ENCODE data around the gene COMMD8. TPM values are rescaled to one million over a fixed set of nuclear protein-coding genes. Genes with fewer than 3 reads are reported as not detected.
"Not testable (repeated sequence)": the region's sequence is repeated elsewhere in the genome, so short reads cannot be mapped to it uniquely, and the experiment has no call there.

The COMMD8 gene
- total RNA-seq, 2 experiments from 2014 or later: 30.2 to 30.4 TPM

DNA sequence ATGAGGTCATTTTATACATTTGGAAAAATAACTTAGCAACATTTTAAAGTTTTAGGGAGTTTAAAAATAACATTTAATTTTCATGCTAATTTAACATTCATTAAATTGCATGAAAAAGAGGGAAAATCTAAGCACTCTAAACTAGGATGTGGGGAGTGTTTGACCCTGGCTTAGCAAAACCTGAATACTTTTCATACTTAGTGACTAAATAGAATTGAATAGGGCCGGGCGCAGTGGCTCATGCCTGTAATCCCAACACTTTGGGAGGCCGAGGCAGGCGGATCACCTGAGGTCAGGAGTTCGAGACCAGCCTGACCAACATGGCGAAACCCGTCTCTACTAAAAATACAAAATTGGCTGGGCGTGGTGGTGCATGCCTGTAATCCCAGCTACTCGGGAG, 23.2 kb upstream of the COMMD8 start:
- ATAC-seq; H3K36me3 Mint-ChIP-seq (ENCODE audit: low read depth); CTCF ChIA-PET; H3K9me3 Mint-ChIP-seq (ENCODE audit: insufficient read depth); DNase-seq; H3K27ac Mint-ChIP-seq; H3K27me3 Mint-ChIP-seq (ENCODE audit: low read depth); POLR2A ChIA-PET: not testable (repeated sequence)
- Mint-ChIP-seq H3K4me1 (ENCODE audit: low read depth) (peaks cover 27% of the 10 kb centered on the region), H3K4me3 (peak overlapping the region; percentile 90)

DNA sequence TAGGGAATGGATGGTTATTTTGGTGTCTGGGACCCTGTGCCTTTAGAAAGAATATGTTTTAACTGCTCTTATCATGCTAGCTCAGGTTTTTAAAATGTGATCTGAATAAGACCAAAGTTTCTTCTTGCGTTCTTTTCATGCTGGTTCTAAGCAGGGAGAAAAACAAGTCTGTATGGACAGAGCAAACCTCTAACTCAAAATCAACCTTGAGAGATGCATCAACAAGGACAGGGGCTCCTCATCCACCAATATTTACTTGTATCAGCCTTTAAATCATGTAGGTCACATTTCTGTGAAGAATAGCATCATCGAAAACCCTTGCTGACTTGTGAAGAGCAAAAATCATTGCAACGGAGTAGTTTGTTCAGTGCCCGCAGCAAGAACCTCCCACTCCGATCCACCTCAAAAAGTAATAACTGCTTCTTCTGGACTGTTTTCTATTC, 22.8 kb upstream of the COMMD8 start:
- Mint-ChIP-seq H3K4me3 (peak overlapping the region; percentile 90), H3K36me3 (ENCODE audit: low read depth) (peaks cover 3% of the 10 kb centered on the region), H3K9me3 (ENCODE audit: insufficient read depth) (no peaks in the 10 kb centered on the region), H3K4me1 (ENCODE audit: low read depth) (peaks cover 27% of the 10 kb centered on the region), H3K27ac (peak overlapping the region; percentile 93), H3K27me3 (ENCODE audit: low read depth) (peaks cover 5% of the 10 kb centered on the region)
- DNase-seq: no peak
- ATAC-seq: no peak
- CTCF ChIA-PET: interaction anchor here (2.6 kb wide), 1 partner anchor 45 kb away, joined by 9 read pairs; no protein-coding TSS in a partner anchor
- POLR2A ChIA-PET: no interaction called here

DNA sequence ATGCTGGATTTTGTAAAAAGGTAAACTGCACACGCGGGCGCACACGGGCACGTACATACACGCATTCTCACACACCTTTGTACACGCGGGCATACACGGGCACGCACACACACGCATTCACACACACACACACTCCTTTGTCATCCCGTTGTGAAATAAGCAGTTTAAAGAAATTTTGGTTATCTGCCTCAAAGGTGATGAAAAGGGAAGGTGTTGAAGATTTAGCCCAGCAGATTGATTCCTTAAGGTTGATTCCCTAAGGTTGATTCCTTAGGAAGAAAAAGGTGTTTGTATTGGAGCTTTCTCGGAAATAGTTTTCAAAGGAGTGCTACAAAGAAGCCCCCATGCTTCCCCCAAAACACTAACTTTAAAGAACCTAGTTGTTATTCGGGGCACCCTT, 22.3 kb upstream of the COMMD8 start:
- ChIA-PET CTCF (interaction anchor here (1.2 to 2.6 kb wide), 4 partner anchors 46 to 475 kb away, joined by 3 to 15 read pairs (median 6); no protein-coding TSS in a partner anchor), POLR2A (interaction anchor here (0.6 to 1.1 kb wide), 2 partner anchors 23 to 27 kb away, joined by 3 to 6 read pairs; partner anchors contain the start of gene COMMD8)
- H3K27me3 Mint-ChIP-seq (ENCODE audit: low read depth): peaks cover 5% of the 10 kb centered on the region
- ATAC-seq: no peak
- H3K9me3 Mint-ChIP-seq (ENCODE audit: insufficient read depth): no peaks in the 10 kb centered on the region
- no peak for DNase-seq
- no peaks in the 10 kb centered on the region for H3K36me3 Mint-ChIP-seq (ENCODE audit: low read depth)
- H3K4me1 Mint-ChIP-seq (ENCODE audit: low read depth): peaks cover 27% of the 10 kb centered on the region
- peak overlapping the region; percentile 93 for H3K27ac Mint-ChIP-seq
- peak overlapping the region; percentile 90 for H3K4me3 Mint-ChIP-seq

DNA sequence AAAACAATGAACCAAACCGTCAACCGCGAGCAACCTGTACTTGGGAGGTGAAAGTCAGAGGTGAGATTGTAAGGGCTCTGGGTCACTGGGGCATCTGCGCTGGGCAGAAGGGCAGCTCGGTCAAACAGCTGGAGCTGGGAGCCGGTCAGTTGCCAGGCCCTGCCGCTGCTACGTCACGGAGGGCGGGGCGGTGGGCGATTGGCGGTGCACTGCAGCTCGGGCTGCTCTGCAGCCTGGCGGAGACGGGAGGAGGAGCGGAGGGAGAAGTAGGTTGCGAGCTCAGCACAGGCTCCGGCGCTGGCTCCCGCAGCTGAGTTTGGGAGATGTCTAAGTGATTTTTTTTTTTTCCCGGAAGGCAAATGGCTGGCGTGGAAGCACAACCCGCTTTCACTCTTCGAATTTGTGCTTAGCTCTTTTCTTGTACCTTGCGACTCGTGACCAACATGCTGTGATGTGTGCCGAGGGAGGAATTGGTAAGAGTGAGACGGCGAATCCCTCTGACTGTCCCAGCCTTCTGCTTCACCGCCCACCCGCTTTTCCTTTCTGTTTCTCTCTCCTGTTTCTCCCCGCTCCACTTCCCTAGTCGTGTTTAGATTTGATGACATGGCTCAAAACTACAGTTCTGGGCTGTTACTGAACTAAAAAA, 21.7 kb upstream of the COMMD8 start, which contains the start of gene ATP10D:
TSS of gene ATP10D (plus strand) at position 229 of the 646 bp plus-strand sequence. CDS start 27,266 bp downstream, outside the sequence.
- DNase-seq: peak; percentile 86
- CTCF ChIA-PET: interaction anchor here (0.8 to 2.6 kb wide), 9 partner anchors 22 to 475 kb away, joined by 3 to 15 read pairs (median 4); partner anchors contain the start of gene COMMD8
- POLR2A ChIA-PET: interaction anchor here (0.5 to 1.1 kb wide), 5 partner anchors 9 to 27 kb away, joined by 3 to 6 read pairs (median 4); partner anchors contain the start of gene COMMD8
- H3K4me3 Mint-ChIP-seq: peak within 1 kb of the TSS; percentile 90
- ATAC-seq: peak; percentile 100
- no peaks in the 10 kb centered on the region for H3K9me3 Mint-ChIP-seq (ENCODE audit: insufficient read depth)
- peaks cover 24% of the 10 kb centered on the region for H3K4me1 Mint-ChIP-seq (ENCODE audit: low read depth)
- peaks cover 5% of the 10 kb centered on the region for H3K27me3 Mint-ChIP-seq (ENCODE audit: low read depth)
- H3K36me3 Mint-ChIP-seq (ENCODE audit: low read depth): no peaks in the 10 kb centered on the region
- peak within 1 kb of the TSS; percentile 93 for H3K27ac Mint-ChIP-seq

DNA sequence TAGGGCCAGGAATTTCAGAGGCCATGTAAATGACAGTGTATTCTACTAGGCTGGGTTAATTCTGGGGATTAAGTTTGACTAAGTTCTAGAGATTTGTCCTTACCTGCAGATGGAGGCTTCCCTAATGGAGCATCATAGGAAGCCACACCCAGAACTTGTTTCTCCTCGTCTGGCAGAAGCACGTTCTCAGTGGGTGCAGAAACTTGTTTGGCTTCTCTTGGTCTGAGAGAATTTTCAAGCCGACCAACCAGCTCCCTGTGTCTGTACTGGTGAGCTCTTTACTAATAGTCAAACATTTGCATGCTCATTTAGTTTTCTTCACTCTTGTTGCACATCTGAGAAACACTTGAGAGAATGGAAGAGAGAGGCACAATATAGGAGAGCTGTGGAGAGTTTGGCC, 20.7 kb upstream of the COMMD8 start:
- ChIA-PET POLR2A (interaction anchor here (1.0 kb wide), 1 partner anchor 10 kb away, joined by 3 read pairs; no protein-coding TSS in a partner anchor), CTCF (interaction anchor here (0.9 to 2.6 kb wide), 6 partner anchors 21 to 80 kb away, joined by 3 to 15 read pairs (median 3); partner anchors contain the start of gene COMMD8)
- Mint-ChIP-seq H3K27me3 (ENCODE audit: low read depth) (peaks cover 7% of the 10 kb centered on the region), H3K9me3 (ENCODE audit: insufficient read depth) (no peaks in the 10 kb centered on the region), H3K4me1 (ENCODE audit: low read depth) (peaks cover 24% of the 10 kb centered on the region), H3K36me3 (ENCODE audit: low read depth) (no peaks in the 10 kb centered on the region), H3K4me3 (peak overlapping the region; percentile 90), H3K27ac (peak overlapping the region; percentile 6)
- DNase-seq (no peak), ATAC-seq (no peak)

DNA sequence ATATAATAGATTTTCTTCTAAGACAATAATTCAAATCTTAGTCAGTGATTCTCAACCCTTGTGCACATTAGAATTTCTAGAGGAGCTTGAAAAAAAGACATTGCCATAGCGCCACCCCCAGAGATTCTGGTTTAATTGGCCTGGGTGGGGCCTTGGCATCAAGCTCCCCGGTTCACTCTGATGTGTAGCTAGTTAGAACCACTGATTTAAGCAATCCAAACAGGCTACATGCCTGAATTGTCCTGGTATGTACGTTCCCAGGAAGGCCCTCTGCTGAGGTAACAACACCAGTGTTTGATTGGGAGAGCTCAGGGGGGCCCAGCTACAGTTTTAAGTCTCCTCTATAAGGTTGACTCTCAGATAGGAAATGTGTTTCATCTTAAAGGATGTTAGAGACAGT, 20.2 kb upstream of the COMMD8 start:
- POLR2A ChIA-PET: no interaction called here

DNA sequence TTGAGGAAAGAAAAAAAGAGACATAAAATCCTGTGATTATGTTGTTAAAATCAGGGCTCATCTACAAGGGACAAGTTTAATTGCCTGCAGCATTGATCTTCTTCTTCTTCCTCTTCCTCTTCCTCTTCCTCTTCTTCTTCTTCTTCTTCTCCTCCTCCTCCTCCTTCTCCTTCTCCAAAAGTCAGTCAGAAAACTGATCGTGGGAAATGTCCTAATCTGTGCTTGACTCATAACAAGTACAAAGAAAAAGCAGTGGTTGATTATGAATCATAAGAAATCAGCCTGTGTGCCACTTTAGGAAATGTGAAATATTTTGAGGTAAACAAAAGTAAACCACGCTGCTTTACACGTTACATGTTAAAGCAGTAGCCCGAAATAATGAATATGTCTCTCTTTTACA, 18.8 kb upstream of the COMMD8 start:
- POLR2A ChIA-PET: no interaction called here
- Mint-ChIP-seq H3K9me3 (ENCODE audit: insufficient read depth) (no peaks in the 10 kb centered on the region), H3K4me1 (ENCODE audit: low read depth) (peaks cover 24% of the 10 kb centered on the region), H3K36me3 (ENCODE audit: low read depth) (no peaks in the 10 kb centered on the region), H3K27ac (no peak overlapping the region), H3K27me3 (ENCODE audit: low read depth) (peaks cover 12% of the 10 kb centered on the region), H3K4me3 (no peak overlapping the region)
- DNase-seq (no peak), ATAC-seq (no peak)
- CTCF ChIA-PET: interaction anchor here (0.5 to 1.2 kb wide), 3 partner anchors 19 to 187 kb away, joined by 3 to 5 read pairs (median 3); partner anchors contain the start of gene COMMD8

More for the DNA sequence above, 20.2 kb upstream of the COMMD8 start:
- Mint-ChIP-seq H3K36me3 (ENCODE audit: low read depth) (no peaks in the 10 kb centered on the region), H3K4me3 (no peak overlapping the region), H3K9me3 (ENCODE audit: insufficient read depth) (no peaks in the 10 kb centered on the region), H3K27me3 (ENCODE audit: low read depth) (peaks cover 9% of the 10 kb centered on the region), H3K27ac (no peak overlapping the region), H3K4me1 (ENCODE audit: low read depth) (peaks cover 24% of the 10 kb centered on the region)
- CTCF ChIA-PET: interaction anchor here (0.9 to 2.6 kb wide), 7 partner anchors 18 to 80 kb away, joined by 3 to 15 read pairs (median 3); partner anchors contain the start of gene COMMD8
- DNase-seq (no peak), ATAC-seq (no peak)

DNA sequence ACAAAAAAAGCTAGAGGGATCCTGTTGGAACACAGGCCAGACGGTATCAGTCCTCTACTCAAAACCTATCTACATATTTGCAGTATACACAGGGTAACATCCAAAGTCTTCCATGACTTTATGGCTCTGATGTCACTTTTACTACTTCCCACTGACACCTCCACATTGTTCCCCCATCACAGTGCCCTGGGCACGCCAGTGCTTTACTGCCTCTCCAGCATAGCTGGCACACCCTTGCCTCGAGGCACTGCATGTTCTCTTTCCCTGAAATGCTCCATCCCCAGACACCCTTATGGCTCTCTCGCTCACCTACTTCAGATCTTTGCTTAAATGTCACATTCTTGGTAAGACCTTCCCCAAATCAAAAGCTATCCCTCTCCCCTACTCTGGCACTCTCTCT, 15.3 kb upstream of the COMMD8 start:
- DNase-seq (no peak), ATAC-seq (no peak)
- Mint-ChIP-seq H3K27ac (no peak overlapping the region), H3K9me3 (ENCODE audit: insufficient read depth) (no peaks in the 10 kb centered on the region), H3K27me3 (ENCODE audit: low read depth) (peaks cover 16% of the 10 kb centered on the region), H3K4me1 (ENCODE audit: low read depth) (peaks cover 5% of the 10 kb centered on the region), H3K4me3 (no peak overlapping the region), H3K36me3 (ENCODE audit: low read depth) (no peaks in the 10 kb centered on the region)
- ChIA-PET CTCF (interaction anchor here (0.7 kb wide), 1 partner anchor 14 kb away, joined by 3 read pairs; no protein-coding TSS in a partner anchor), POLR2A (no interaction called here)

DNA sequence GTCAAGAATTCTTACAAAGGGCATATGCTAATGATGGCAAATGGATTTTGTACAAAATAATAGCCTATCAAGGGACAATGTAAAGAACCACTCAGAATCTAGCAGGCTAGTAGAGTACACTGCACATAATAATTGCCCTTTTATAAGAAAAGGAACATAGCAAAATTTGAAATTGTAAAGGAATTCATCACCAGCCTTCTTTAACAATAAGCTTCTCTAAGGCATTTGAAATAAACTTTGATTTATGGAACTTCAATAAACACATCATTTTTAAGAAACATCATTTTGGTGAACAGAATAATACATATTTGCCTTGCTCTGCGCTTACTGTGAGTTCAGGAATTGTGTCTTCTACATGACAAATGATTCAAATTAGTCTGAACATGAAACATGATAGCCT, 11.9 kb upstream of the COMMD8 start:
- POLR2A ChIA-PET: interaction anchor here (0.6 kb wide), 1 partner anchor 10 kb away, joined by 4 read pairs; the partner anchor contains the start of gene ATP10D
- Mint-ChIP-seq H3K9me3 (ENCODE audit: insufficient read depth) (no peaks in the 10 kb centered on the region), H3K4me1 (ENCODE audit: low read depth) (no peaks in the 10 kb centered on the region), H3K36me3 (ENCODE audit: low read depth) (no peaks in the 10 kb centered on the region), H3K27ac (no peak overlapping the region), H3K27me3 (ENCODE audit: low read depth) (peaks cover 13% of the 10 kb centered on the region), H3K4me3 (no peak overlapping the region)
- CTCF ChIA-PET: no interaction called here
- DNase-seq (no peak), ATAC-seq (no peak)

DNA sequence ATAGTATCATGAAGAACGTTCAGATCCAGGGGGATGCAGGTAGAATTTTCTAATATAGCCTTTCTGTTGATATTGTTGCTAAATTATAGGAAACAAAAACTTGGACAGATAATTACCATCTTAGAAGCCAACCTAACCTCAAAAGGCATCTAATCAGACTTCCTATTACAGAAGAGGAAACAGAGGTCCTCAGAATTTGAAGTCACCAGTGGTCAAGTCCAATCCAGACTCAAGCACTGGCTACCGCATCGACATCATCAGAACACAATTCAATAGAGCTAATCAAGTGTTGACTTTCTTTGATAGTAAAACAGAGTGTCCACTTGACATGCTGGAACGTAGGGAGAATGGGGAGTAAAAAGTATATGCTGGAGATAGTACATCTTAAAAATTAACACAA, 11.3 kb upstream of the COMMD8 start:
- CTCF ChIA-PET: no interaction called here
- POLR2A ChIA-PET: no interaction called here
- ATAC-seq: no peak
- H3K4me3 Mint-ChIP-seq: no peak overlapping the region
- H3K9me3 Mint-ChIP-seq (ENCODE audit: insufficient read depth): no peaks in the 10 kb centered on the region
- H3K27me3 Mint-ChIP-seq (ENCODE audit: low read depth): peaks cover 11% of the 10 kb centered on the region
- no peaks in the 10 kb centered on the region for H3K4me1 Mint-ChIP-seq (ENCODE audit: low read depth)
- DNase-seq: no peak
- H3K27ac Mint-ChIP-seq: no peak overlapping the region
- H3K36me3 Mint-ChIP-seq (ENCODE audit: low read depth): no peaks in the 10 kb centered on the region

DNA sequence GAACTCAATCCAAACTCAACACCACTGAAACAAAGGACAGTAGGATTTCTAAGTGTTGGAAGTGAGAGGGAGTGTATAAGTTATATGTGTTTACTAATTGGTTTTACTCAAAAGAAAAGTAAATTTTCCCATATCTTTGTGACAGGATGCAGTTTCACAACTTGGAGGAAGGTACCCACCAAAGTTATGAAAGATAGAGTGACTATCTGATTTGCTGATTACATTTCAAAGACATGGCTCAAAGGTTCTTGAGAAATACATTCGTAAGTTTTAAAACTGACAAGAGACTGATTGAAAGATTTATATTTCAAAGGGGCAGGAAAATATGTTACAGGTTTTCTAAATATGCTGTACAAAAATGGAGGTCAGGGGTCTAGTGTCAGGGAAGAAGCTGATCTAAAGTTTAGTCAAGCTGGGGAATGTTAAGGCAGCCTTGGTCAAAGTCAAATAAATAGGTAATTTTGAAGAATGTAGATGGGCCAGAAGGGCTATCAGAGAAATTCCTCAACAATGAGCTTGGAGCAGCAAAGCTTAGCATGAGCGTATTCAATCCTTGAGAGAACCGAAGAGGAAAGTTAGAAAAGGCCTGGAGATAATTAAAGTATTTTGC, 9.7 kb upstream of the COMMD8 start:
- ChIA-PET POLR2A (no interaction called here), CTCF (interaction anchor here (2.1 kb wide), 1 partner anchor 10 kb away, joined by 7 read pairs; the partner anchor contains the start of gene COMMD8)
- Mint-ChIP-seq H3K4me1 (ENCODE audit: low read depth) (no peaks in the 10 kb centered on the region), H3K4me3 (no peak overlapping the region), H3K9me3 (ENCODE audit: insufficient read depth) (no peaks in the 10 kb centered on the region), H3K36me3 (ENCODE audit: low read depth) (no peaks in the 10 kb centered on the region), H3K27me3 (ENCODE audit: low read depth) (peaks cover 7% of the 10 kb centered on the region), H3K27ac (no peak overlapping the region)
- no peak for DNase-seq
- ATAC-seq: no peak

DNA sequence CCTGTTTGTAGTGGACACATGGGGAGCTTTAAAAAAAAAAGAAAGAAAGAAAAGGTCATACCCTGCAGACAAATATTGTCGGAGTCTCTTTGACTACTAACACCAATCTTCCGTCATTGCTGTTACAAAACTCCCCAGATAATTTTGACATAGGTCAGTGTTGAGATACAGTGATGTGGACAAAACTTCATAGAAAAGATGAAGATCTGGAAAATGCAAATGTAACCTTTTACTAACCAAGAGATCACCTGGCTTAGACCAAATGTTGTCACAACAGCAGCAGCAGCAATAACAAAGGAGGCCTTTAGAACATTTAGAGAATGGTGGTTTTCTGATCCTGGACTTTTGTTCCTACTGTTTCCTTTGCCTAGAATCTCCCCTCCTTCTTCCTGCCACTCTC, 8.1 kb upstream of the COMMD8 start:
- ATAC-seq (no peak), DNase-seq (no peak)
- Mint-ChIP-seq H3K9me3 (ENCODE audit: insufficient read depth) (no peaks in the 10 kb centered on the region), H3K4me3 (no peak overlapping the region), H3K36me3 (ENCODE audit: low read depth) (no peaks in the 10 kb centered on the region), H3K27me3 (ENCODE audit: low read depth) (peaks cover 7% of the 10 kb centered on the region), H3K4me1 (ENCODE audit: low read depth) (no peaks in the 10 kb centered on the region), H3K27ac (no peak overlapping the region)
- POLR2A ChIA-PET: no interaction called here
- CTCF ChIA-PET: interaction anchor here (0.9 to 2.1 kb wide), 3 partner anchors 9 to 66 kb away, joined by 3 to 7 read pairs (median 3); partner anchors contain the start of gene COMMD8

Data from activated CD8-positive, alpha-beta T cell treated with anti-CD3 and anti-CD28 coated beads, Interleukin-2, amount 10 ng/mL, durations not matched to agents 7 days and 5 days (primary cell).